ENCODE measurements around the gene PGR.

The PGR gene

DNA sequence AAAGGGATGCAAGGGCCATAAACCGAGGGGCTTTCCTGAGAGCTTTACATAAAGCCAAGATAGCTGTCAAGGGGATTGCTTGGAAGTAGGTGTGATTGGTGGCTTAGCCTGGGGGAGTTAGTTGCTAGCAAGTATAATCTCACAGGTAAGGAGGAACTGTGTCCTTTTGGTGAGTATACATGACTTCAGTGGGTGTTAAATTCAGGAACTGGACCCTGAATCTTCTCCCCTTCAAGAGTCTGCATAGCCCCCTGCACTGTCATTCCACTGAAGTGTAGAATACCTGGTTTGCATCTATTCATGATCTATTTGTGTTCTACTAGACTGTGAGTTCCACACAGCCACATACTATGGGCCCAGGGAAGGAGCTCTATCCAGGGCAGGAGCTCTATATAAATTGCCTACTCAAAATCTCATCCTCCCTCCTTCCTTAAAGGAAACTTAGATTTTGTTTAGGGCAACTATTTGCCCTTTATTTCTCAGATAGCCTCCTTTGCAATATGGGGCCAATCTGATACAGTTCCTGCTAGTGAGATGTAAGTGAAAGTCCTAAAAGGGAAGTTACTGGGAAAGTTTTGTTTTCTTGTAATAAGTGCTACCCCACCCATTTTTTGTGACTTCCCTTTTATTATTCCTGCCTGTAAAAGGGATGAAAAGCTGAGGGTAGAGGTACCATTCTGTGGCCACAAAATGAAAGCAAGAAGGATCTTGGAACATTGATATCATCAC is 120.5 kb downstream of the PGR start:
- H3K4me3 ChIP-seq (ENCODE audit: control insufficient read depth, low read depth, low read length), result no peak overlapping the region
- no peak for DNase-seq (ENCODE audit: low read depth)
- TF ChIP-seq, protein P1, sequence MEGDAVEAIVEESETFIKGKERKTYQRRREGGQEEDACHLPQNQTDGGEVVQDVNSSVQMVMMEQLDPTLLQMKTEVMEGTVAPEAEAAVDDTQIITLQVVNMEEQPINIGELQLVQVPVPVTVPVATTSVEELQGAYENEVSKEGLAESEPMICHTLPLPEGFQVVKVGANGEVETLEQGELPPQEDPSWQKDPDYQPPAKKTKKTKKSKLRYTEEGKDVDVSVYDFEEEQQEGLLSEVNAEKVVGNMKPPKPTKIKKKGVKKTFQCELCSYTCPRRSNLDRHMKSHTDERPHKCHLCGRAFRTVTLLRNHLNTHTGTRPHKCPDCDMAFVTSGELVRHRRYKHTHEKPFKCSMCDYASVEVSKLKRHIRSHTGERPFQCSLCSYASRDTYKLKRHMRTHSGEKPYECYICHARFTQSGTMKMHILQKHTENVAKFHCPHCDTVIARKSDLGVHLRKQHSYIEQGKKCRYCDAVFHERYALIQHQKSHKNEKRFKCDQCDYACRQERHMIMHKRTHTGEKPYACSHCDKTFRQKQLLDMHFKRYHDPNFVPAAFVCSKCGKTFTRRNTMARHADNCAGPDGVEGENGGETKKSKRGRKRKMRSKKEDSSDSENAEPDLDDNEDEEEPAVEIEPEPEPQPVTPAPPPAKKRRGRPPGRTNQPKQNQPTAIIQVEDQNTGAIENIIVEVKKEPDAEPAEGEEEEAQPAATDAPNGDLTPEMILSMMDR (IDR thresholded peaks at IDR 0.05; ENCODE audit: control insufficient read depth, insufficient read depth, low read depth, low read length, missing control alignments), result no peak

DNA sequence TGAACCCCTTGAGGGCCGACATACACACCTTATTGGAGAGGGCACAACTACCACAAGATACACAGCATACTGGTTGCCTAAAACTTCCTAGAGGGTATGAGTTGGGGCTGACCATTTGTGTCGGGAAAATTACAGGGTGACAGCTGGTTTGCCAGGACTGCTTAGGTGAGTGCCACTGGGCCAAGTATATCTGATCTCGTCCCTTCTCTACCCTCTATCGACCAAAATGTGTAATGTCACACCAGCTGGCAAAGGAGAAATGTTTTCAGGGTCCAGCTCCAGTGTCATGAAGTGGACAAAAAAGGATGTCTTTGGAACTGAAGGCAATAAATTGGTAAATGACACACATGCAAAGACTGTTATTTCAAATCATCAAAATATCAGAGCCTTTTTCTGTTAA is 126.1 kb downstream of the PGR start:
- DNase-seq (ENCODE audit: low read depth), result no peak
- no peak overlapping the region for H3K4me3 ChIP-seq (ENCODE audit: control insufficient read depth, low read depth, low read length)
- TF ChIP-seq, protein P1 (IDR thresholded peaks at IDR 0.05; ENCODE audit: control insufficient read depth, insufficient read depth, low read depth, low read length, missing control alignments), result peak; percentile 16

DNA sequence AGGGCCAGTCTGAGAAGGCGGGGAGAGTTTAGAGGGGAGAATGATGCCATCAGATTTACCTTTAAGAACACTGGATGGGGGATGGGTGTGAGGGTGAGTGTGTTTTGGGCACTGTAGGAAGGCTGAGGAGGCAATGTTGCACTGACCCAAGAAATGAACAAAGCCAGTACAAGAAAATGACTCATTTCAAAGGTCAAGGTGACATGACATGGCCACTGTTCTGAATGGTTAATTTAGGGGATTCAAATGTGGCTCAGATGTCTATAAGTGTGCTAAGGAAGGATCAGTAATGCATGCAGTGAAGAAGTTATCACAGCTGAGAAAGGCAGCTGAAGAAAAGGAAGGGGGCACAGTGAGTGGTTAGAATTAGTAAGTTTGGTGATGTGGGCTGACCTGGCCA is 129.9 kb downstream of the PGR start:
- DNase-seq (ENCODE audit: low read depth), result no peak
- no peak overlapping the region for H3K4me3 ChIP-seq (ENCODE audit: control insufficient read depth, low read depth, low read length)
- TF ChIP-seq, protein P1 (IDR thresholded peaks at IDR 0.05; ENCODE audit: control insufficient read depth, insufficient read depth, low read depth, low read length, missing control alignments), result no peak

DNA sequence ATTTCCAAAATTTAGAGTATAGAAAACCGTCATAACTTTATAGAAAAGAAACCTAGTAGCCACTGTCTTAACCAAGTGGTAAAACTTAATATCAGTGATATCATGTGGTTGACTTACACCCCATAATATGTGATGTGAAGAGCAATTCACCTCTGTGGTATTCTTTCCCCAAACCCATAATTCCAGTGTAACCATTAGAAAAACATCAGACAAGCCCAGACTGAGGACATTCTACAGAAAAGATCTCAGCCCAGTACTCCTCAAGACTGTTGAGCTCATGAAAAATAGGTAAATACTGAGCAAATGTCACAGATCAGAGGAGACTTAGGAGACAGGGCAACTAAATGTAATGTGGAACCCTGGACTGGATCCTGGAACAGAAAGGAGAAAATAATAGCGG is 134.6 kb downstream of the PGR start:
- no peak overlapping the region for H3K4me3 ChIP-seq (ENCODE audit: control insufficient read depth, low read depth, low read length)
- TF ChIP-seq, protein P1 (IDR thresholded peaks at IDR 0.05; ENCODE audit: control insufficient read depth, insufficient read depth, low read depth, low read length, missing control alignments), result no peak
- DNase-seq (ENCODE audit: low read depth), result no peak

DNA sequence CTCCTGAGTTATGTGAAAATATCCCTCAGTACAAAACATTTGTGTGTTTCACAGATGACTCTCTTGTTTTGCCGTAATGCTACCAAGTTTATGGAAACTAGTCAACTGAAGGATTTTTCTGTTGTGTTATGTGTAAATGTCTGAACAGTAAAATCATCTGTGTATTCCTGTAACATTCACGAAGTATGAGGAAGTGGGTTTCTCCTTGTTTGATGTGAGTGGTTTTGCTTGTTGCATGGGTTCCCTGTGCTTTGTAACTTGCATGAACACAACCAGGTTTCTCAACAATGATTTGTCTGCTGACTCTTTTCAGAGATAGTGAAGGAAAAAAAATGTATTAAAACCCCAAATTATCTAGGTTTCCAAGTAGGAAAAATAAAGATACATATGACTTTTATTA is 138.1 kb downstream of the PGR start:
- H3K4me3 ChIP-seq (ENCODE audit: control insufficient read depth, low read depth, low read length), result no peak overlapping the region
- TF ChIP-seq, protein P1 (IDR thresholded peaks at IDR 0.05; ENCODE audit: control insufficient read depth, insufficient read depth, low read depth, low read length, missing control alignments), result no peak
- no peak for DNase-seq (ENCODE audit: low read depth)

DNA sequence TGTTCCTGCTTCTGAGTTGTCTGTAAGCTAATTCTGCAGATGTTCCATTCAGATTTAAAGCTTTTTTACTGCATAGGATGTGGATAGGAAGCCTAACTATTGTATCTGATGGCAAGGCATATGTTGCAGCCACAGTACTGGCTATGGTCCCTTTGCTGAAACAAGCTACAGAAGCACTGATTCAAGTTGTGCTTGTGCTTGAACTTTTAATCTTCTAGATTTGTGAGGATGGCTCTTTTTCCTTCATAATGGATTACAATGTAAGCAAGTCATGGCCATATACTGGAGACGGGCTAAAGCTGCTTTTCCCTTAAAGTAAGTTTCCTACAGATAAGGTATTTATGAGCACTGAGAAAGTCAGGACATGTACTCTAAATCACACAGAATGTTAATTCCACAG is 138.7 kb downstream of the PGR start:
- TF ChIP-seq, protein P1 (IDR thresholded peaks at IDR 0.05; ENCODE audit: control insufficient read depth, insufficient read depth, low read depth, low read length, missing control alignments), result no peak
- no peak for DNase-seq (ENCODE audit: low read depth)
- H3K4me3 ChIP-seq (ENCODE audit: control insufficient read depth, low read depth, low read length), result no peak overlapping the region
